ENCODE data around the gene ARID3B. TPM values are rescaled to one million over a fixed set of nuclear protein-coding genes. Genes with fewer than 3 reads are reported as not detected.

ARID3B gene
- total RNA-seq, 2 donors from 2014 or later = 2.9 to 22.4 TPM

DNA sequence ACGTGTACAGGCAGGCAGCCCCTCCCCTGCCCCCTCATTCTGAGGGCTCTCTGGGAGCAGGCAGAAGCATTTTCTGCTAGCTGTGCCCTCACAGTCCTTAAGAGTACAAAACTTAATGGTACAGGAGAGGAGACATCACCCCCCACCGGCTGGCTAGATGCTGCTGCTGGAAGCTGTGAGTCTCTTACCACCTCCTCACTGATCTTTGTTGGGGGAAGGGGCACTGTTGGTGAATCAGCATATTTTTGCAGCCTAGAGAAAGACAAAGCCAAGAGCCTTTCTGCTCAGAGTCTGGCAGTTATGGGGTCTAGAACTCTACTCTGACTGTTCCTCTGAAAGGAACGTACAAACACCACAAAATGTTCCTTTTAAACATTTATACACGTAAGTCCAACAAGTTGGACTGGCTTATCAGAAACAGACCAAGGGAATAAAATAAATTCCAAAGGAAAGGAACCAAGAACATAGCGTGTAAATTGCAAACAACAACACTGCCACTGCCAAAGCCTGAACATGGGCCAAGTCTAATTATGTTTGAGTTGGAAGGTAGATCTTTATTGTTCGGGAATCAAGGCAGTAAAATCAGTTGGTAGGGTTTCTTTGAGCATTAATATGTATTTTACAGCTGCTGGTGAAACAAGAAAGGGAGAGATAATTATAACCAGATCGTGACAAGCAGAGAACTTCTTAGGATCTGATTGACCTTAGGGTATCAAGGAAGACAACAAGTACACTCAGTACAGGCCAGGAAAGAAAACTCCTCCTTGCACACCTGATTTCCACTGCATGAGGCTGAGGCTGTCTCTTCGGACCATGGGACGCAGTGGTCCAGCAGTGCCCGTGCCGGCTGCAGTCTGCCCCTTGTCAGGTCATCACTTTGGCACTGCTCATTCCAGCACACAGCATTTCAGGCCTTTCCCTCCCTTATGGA is 102.0 kb downstream of the ARID3B start:
- WGBS, 2 donors = 20 to 25% methylated on average over 11 of the region's 11 CpGs
- TF ChIP-seq, protein P1, sequence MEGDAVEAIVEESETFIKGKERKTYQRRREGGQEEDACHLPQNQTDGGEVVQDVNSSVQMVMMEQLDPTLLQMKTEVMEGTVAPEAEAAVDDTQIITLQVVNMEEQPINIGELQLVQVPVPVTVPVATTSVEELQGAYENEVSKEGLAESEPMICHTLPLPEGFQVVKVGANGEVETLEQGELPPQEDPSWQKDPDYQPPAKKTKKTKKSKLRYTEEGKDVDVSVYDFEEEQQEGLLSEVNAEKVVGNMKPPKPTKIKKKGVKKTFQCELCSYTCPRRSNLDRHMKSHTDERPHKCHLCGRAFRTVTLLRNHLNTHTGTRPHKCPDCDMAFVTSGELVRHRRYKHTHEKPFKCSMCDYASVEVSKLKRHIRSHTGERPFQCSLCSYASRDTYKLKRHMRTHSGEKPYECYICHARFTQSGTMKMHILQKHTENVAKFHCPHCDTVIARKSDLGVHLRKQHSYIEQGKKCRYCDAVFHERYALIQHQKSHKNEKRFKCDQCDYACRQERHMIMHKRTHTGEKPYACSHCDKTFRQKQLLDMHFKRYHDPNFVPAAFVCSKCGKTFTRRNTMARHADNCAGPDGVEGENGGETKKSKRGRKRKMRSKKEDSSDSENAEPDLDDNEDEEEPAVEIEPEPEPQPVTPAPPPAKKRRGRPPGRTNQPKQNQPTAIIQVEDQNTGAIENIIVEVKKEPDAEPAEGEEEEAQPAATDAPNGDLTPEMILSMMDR (IDR thresholded peaks at IDR 0.05) = no peak
- TF ChIP-seq POLR2A (IDR thresholded peaks at IDR 0.05) = no peak
- DNase-seq = no peak
- intact Hi-C loops (cut with DNase I) = no loop called here
- ATAC-seq = peak; percentile 49
- Histone ChIP-seq H3K4me3 (no peak overlapping the region), H3K27ac (peak overlapping the region; percentile 52 to 76 (median 59)), H3K27me3 (no peaks in the 10 kb centered on the region), H3K36me3 (replicated peaks in 1 of 2; ENCODE audit: insufficient read depth in 1 of 2, low read depth in 2 of 2) (peaks cover 0 to 5% of the 10 kb centered on the region in 2 donors), H3K9me3 (no peaks in the 10 kb centered on the region), H3K4me1 (peaks cover 44% of the 10 kb centered on the region)

DNA sequence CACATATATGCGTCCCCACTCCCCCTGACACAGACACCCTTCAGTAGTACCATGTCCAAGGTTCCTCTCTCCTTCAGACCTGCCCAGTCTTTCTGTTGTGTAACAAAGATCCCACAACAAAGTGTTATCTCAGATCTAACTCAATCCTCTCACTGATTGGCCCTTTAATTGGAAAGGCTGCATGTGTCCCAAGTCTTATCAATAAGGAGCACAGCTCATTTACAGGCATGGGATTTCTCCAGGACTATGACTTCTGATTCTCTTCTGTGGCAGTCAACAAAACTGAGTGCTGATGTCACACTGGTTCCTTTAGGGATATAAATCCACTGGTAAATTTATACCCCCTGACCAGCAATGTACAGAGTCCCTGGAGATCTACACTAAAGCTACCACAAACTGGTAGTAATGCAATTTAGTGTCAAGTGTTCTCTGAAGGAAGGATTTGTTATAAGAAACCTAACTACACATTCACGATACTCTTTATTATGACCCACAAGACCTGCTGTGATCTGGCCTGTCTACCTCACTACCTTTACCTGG is 102.7 kb downstream of the ARID3B start:
- H3K36me3 ChIP-seq (replicated peaks in 1 of 2; ENCODE audit: insufficient read depth in 1 of 2, low read depth in 2 of 2) = peaks cover 0 to 5% of the 10 kb centered on the region in 2 donors
- TF ChIP-seq POLR2A (IDR thresholded peaks at IDR 0.05) = no peak
- TF ChIP-seq, protein P1 (IDR thresholded peaks at IDR 0.05) = no peak
- 79 to 85% methylated on average over 2 of the region's 2 CpGs for WGBS, 2 donors
- no peak for ATAC-seq
- DNase-seq = no peak
- intact Hi-C loops (cut with DNase I) = no loop called here
- peak overlapping the region; percentile 52 to 76 (median 59) for H3K27ac ChIP-seq
- no peaks in the 10 kb centered on the region for H3K27me3 ChIP-seq
- H3K4me1 ChIP-seq = peaks cover 44% of the 10 kb centered on the region
- H3K9me3 ChIP-seq = no peaks in the 10 kb centered on the region
- no peak overlapping the region for H3K4me3 ChIP-seq

DNA sequence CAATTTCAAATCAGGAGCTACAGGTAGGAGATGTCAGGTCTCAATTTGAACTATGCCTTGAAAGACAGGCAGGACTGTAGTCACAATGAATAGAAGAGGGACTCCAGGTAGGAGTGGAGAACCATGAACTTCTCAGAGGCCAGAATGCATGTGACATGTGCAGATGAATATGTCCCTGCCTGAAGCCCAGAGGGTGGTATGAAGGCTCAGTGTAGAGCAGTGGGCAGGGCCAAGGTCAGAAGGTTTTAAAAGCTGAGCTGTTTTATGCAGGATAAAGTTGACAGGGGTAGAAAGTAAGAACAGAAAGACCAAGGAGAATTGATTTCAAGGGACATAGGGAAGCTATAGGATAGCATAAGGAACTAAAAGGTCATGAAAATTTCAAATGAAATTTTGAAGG is 105.5 kb downstream of the ARID3B start:
- DNase-seq (no peak), ATAC-seq (no peak)
- Histone ChIP-seq H3K4me1 (peaks cover 49% of the 10 kb centered on the region), H3K27me3 (no peaks in the 10 kb centered on the region), H3K9me3 (no peaks in the 10 kb centered on the region), H3K27ac (no peak overlapping the region), H3K4me3 (no peak overlapping the region), H3K36me3 (replicated peaks in 1 of 2; ENCODE audit: insufficient read depth in 1 of 2, low read depth in 2 of 2) (no peaks in the 10 kb centered on the region)
- no peak for TF ChIP-seq POLR2A (IDR thresholded peaks at IDR 0.05)
- TF ChIP-seq, protein P1 (IDR thresholded peaks at IDR 0.05) = no peak
- intact Hi-C loops (cut with DNase I) = no loop called here

Other genes with a start within 250 kb of the ARID3B start
- under 1 TPM; 0.26 to 0.99 TPM for gene CYP11A1, start 173.6 kb upstream of the ARID3B start, total RNA-seq
- gene SEMA7A, start 107.3 kb upstream of the ARID3B start, total RNA-seq = under 1 TPM; 0.33 to 0.52 TPM
- gene UBL7, start 80.1 kb upstream of the ARID3B start, total RNA-seq = 10 to 100 TPM; 25.7 to 47.2 TPM
- 100 to 1,000 TPM in 1 of 2 donors, 10 to 100 TPM in 1; 48.0 to 126 TPM for gene CLK3, start 74.6 kb downstream of the ARID3B start, total RNA-seq
- 1 to 10 TPM; 6.7 to 9.2 TPM for gene EDC3, start 154.8 kb downstream of the ARID3B start, total RNA-seq
- gene CYP1A1, start 184.3 kb downstream of the ARID3B start, total RNA-seq = 1 to 10 TPM in 1 of 2 donors, not detected in 1; 1.6 TPM
- not detected for gene CYP1A2, start 207.6 kb downstream of the ARID3B start, total RNA-seq
- gene CSK, start 240.9 kb downstream of the ARID3B start, total RNA-seq = 10 to 100 TPM; 11.2 to 15.2 TPM